ENCODE results near the gene PRKRIP1. TPM values are rescaled to one million over a fixed set of nuclear protein-coding genes. Genes with fewer than 3 reads are reported as not detected.

Gene PRKRIP1
- polyA plus RNA-seq, 1 experiment = 13.1 TPM

DNA sequence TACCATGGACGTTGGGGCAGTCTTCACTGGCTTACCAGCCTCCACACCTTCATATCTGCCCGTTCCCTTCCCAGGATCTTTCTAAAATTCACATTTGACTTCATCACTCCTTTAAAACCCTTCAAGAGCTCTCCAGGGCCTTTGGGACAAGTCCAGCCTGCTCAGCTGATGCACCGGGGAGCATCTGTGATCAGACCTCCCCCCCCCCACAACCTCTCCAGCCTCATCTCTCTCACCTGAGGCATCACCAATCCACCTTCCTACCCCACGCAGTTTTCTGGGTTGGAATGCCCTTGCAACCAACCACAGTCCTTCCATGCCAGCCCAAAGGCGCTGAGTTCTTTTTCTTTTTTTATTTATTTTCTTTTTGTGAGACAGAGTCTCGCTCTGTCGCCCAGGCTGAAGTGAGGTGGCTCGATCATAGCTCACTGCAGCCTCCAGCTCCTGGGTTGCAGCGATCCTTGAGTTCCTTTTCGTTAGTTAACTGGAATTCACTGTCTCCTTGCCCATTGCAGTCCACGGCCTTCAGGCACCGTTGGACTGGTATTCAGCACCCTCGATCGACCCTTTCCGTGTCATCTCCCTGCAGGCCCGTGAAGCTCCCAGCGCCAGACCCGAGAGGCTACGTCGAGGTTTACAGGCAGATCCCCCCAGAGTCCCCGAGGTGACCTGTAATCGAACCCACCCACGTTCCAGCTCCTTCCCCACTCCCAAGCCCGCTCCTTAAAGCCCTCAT lies 67.8 kb downstream of the PRKRIP1 start:
- Histone ChIP-seq H3K9me3 (ENCODE audit: control insufficient read depth, insufficient read depth, low read length) (no peaks in the 10 kb centered on the region; the same call in 1 of the 2 replicates), H3K27ac (ENCODE audit: low read depth, low read length) (peak overlapping the region; percentile 1), H3K27me3 (ENCODE audit: control insufficient read depth, insufficient read depth, low read length) (no peaks in the 10 kb centered on the region), H3K4me3 (ENCODE audit: low read depth, low read length) (peak overlapping the region; percentile 98)
- TF ChIP-seq, protein P1, sequence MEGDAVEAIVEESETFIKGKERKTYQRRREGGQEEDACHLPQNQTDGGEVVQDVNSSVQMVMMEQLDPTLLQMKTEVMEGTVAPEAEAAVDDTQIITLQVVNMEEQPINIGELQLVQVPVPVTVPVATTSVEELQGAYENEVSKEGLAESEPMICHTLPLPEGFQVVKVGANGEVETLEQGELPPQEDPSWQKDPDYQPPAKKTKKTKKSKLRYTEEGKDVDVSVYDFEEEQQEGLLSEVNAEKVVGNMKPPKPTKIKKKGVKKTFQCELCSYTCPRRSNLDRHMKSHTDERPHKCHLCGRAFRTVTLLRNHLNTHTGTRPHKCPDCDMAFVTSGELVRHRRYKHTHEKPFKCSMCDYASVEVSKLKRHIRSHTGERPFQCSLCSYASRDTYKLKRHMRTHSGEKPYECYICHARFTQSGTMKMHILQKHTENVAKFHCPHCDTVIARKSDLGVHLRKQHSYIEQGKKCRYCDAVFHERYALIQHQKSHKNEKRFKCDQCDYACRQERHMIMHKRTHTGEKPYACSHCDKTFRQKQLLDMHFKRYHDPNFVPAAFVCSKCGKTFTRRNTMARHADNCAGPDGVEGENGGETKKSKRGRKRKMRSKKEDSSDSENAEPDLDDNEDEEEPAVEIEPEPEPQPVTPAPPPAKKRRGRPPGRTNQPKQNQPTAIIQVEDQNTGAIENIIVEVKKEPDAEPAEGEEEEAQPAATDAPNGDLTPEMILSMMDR (IDR thresholded peaks at IDR 0.05; ENCODE audit: low read depth, low read length) = no peak
- ChIA-PET CTCF (no interaction called here), POLR2A (no interaction called here)
- DNase-seq (ENCODE audit: low read depth, low spot score) = no peak

DNA sequence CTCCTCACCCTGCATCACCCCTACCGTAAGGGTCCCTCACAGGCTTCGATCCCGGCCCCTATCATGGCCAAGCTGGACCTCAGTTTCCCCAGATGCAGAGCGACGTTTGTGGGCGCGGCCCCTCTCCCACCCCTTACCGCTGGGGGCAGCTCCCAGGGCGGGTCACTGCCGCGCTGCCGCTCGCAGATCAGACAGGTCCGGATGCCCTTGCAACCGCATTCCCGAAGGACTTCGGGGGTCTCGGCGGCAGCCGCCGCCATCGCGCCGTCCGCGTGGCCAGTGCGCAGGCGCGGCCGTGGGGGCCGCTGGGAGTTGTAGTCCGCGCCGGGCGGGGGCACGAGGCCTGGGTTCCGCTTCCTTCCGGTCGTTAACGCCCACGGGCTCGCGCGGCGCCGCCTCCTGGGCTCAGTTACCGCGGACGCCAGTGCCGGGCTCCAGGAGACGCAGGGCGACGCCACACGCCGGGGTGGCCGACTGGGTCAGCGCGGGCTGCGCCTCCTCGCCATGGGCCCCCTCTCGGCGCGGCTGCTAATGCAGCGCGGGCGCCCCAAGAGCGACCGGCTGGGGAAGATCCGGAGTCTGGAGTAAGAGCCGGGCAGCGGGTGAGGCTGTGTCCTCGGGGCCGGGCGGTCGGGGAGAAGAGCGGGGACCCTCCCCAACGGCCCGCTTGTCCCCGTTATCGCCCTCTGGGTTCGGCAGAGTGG lies 68.6 kb downstream of the PRKRIP1 start, which contains the start of the genes ALKBH4 and LRWD1:
Gene ALKBH4 (minus strand): TSS at position 287 of the 704 bp plus-strand sequence. CDS start 27 bp downstream, at position 260.
Gene LRWD1 (plus strand): TSS at position 408 of the 704 bp plus-strand sequence. CDS start 97 bp downstream, at position 505.
- H3K4me3 ChIP-seq (ENCODE audit: low read depth, low read length) = peak within 1 kb of the TSS; percentile 98
- DNase-seq (ENCODE audit: low read depth, low spot score) = peak; percentile 67
- no peaks in the 10 kb centered on the region; the same call in 1 of the 2 replicates for H3K9me3 ChIP-seq (ENCODE audit: control insufficient read depth, insufficient read depth, low read length)
- CTCF ChIA-PET = interaction anchor here (0.7 kb wide), 1 partner anchor 8 kb away, joined by 4 read pairs; no protein-coding TSS in a partner anchor
- TF ChIP-seq, protein P1 (IDR thresholded peaks at IDR 0.05; ENCODE audit: low read depth, low read length) = no peak
- peak within 1 kb of the TSS; percentile 1 for H3K27ac ChIP-seq (ENCODE audit: low read depth, low read length)
- POLR2A ChIA-PET = interaction anchor here (0.6 kb wide), 1 partner anchor 55 kb away, joined by 5 read pairs; no protein-coding TSS in a partner anchor
- H3K27me3 ChIP-seq (ENCODE audit: control insufficient read depth, insufficient read depth, low read length) = no peaks in the 10 kb centered on the region

DNA sequence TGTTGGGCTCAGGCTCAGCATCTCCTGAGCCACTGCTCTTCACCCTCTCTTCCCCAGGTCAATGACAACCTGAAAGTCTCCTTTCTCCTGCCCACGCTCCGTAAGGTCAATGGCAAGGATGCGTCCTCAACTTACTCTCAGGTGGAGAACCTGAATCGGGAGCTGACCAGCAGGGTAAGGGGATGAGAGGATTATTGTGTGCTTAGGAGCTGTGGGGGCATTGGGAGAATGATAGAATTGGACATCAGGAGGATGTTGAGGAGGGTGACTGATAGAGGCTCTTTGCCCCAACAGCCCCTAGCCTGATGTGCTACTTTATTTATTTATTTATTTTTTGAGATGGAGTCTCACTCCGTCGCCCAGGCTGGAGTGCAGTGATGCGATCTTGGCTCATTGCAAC lies 69.9 kb downstream of the PRKRIP1 start:
- no peak for DNase-seq (ENCODE audit: low read depth, low spot score)
- ChIA-PET POLR2A (no interaction called here), CTCF (interaction anchor here (0.6 to 1.9 kb wide), 5 partner anchors 32 to 601 kb away, joined by 3 to 13 read pairs (median 7); partner anchors contain the start of gene ORAI2)
- no peaks in the 10 kb centered on the region for H3K27me3 ChIP-seq (ENCODE audit: control insufficient read depth, insufficient read depth, low read length)
- no peak overlapping the region for H3K27ac ChIP-seq (ENCODE audit: low read depth, low read length)
- no peak overlapping the region for H3K4me3 ChIP-seq (ENCODE audit: low read depth, low read length)
- no peaks in the 10 kb centered on the region; the same call in 1 of the 2 replicates for H3K9me3 ChIP-seq (ENCODE audit: control insufficient read depth, insufficient read depth, low read length)
- TF ChIP-seq, protein P1 (IDR thresholded peaks at IDR 0.05; ENCODE audit: low read depth, low read length) = no peak

DNA sequence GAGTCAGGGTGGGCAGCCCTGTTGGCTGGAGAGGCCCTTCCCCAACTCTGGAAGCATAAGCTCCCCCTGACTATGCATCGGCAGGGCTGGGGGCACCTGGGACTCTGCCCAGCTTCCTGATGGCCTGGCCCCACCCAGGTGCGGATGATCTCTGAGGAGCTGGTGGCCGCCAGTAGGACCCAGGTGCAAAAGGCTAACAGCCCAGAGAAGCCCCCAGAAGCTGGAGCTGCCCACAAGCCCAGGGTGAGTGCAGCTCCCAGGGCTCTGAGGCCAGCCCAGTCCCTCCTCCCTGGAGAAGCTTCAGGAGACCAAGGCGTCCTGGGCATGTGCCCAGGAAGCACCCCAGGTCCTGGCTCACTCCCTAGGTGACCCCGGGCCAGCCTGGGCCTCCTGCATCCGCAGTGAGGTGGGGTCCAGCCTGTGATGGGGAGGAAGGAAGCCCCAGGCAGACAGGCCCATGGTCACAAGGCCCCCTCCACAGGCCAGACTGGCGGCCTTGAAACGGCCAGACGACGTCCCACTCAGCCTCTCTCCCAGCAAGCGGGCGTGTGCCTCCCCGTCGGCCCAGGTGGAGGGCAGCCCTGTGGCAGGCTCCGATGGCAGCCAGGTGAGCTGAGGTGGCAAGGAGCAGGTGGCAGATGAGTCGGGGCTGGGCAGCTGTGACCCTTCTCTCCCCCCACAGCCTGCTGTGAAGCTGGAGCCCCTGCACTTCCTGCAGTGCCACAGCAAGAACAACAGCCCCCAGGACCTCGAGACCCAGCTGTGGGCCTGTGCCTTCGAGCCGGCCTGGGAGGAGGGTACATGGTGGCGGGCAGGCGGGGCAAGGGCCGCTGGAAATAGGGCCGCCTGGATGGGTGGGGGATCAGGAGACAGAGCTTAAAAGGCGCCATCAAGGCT lies 71.7 kb downstream of the PRKRIP1 start:
- Histone ChIP-seq H3K9me3 (ENCODE audit: control insufficient read depth, insufficient read depth, low read length) (no peaks in the 10 kb centered on the region; the same call in 1 of the 2 replicates), H3K27ac (ENCODE audit: low read depth, low read length) (no peak overlapping the region), H3K4me3 (ENCODE audit: low read depth, low read length) (no peak overlapping the region), H3K27me3 (ENCODE audit: control insufficient read depth, insufficient read depth, low read length) (no peaks in the 10 kb centered on the region)
- ChIA-PET CTCF (interaction anchor here (0.6 to 1.9 kb wide), 4 partner anchors 11 to 474 kb away, joined by 3 to 9 read pairs (median 6); partner anchors contain the start of gene ORAI2), POLR2A (interaction anchor here (0.6 to 0.7 kb wide), 4 partner anchors 11 to 48 kb away, joined by 3 to 5 read pairs (median 4); no protein-coding TSS in a partner anchor)
- DNase-seq (ENCODE audit: low read depth, low spot score) = no peak
- TF ChIP-seq, protein P1 (IDR thresholded peaks at IDR 0.05; ENCODE audit: low read depth, low read length) = no peak

All from AG04450 (cell line).